GM18909 (cell line): Measurements from ENCODE around the gene PTTG1IP.

ENCODE experiments used
- ATAC-seq: cut with Tn5 transposase; IDR thresholded peaks from one replicate; pipeline ENCODE4 v1.9.1; 2021; ENCODE audit warnings: mild to moderate bottlenecking; ENCODE audit not compliant: unreplicated experiment, poor library complexity

The PTTG1IP gene

DNA sequence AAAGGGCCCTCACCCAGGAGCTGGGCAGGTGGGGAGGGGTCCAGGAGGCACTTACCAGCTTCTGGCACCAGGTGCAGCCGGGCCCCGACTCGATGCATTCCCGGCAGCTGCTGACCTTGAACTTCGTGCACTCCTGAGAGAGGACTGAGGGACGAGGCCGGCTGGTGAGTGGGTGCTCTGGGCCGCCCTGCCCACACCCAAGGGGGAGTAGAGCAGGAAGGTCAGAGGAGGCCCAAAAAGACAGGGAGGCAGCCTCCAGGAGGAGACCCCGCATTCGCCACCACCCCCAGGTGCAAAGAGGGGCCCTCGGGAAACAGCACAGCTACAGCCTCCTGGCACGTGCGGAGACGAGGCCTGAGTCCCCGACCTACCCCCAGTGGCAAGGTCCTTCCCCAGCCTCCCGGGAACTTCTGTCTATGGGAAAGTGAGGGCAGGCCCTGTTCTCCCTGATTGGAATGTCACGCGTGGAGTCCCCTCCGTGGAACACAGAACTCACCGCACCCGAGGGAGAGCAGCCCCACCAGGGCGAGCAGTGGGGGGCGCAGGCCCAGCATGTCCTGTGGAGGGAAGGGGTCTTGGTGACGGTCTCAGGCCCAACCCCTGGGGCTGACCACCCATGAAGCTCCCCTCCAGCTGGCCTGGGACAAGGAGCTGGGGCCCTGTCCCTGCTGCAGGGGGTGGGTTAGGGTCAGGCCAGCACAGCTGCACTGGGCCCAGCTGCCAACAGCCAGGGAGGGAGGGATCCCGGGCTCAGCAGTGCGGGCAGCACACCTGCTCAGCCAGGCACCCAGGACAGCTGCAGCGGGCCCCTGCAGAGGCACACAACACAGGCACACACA, 37.0 kb upstream of the PTTG1IP start:
- ATAC-seq, result no peak

DNA sequence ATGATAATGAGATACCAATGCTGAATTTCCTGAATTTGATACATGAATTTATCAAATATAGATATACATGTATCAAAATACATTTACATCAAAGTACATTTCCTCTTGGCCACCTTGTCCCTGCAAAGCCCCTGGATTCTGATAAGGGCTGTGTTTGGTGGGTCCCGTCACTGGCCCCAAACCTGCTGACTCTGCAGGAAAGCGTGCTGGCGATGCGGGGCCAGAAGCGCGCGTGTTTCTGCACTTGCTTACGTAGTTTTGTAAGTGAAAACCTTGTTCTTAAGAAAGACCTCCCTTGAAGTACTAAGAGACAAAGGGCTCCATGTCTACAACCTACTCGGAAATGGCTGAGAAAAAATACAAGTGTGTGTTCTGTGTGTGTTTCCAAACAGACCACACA, 36.2 kb upstream of the PTTG1IP start:
- no peak for ATAC-seq

DNA sequence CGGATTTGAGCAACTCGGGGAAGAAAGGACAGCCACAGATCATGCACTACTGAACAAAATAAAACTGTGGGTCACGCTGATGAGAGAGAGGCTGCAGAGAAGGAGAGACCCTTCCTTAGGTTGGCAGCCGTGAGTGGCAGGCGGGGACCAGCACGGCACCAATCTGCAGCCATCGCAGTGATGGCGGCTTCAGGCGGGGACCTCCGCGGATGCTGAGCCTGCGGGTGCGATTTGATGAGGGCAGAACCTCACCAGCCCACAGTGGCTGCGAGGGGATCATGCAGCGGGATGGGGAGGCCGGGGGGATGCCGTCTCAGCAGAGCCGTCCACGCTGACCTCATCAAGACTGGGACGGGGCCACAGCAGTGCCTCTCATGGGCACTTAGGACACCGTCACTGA, 35.4 kb upstream of the PTTG1IP start:
- ATAC-seq, result no peak

DNA sequence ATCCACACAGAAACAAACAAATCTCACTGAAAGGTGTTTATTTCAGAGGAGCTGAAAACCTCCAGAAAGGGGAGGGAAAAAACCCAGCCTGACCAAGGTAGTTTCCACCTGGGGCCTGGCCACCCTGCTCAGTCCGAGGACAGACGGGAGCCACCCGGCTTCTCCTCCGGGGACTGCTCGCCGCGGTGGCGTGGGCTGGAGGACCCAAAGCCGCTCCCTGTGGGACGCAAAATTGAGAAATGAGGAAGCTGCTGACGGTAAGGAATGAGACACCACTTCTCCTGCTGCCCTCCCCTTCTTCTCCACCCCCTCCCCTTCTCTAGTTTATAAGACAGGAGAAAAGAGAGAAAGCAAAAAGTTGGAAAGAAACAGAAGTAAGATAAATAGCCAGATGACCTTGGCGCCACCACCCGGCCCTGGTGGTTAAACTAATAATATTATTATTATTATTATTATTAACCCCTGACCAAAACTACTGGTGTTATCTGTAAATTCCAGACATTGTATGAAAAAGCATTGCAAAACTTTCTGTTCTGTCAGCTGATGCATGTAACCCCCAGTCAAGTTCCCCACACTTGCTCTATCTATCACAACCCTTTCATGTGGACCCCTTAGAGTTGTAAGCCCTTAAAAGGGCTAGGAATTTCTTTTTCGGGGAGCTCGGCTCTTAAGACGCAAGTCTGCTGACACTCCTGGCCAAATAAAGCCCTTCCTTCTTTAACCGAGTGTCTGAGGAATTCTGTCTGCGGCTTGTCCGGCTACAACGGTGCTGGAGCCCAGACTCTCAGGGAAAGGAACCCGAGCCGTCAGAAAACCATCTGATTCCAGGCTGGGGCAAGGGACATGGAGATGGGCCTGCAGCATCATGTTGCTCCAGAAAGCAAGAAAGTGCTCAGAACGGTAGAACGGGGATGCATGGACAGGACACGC, 34.7 kb upstream of the PTTG1IP start:
- no peak for ATAC-seq

DNA sequence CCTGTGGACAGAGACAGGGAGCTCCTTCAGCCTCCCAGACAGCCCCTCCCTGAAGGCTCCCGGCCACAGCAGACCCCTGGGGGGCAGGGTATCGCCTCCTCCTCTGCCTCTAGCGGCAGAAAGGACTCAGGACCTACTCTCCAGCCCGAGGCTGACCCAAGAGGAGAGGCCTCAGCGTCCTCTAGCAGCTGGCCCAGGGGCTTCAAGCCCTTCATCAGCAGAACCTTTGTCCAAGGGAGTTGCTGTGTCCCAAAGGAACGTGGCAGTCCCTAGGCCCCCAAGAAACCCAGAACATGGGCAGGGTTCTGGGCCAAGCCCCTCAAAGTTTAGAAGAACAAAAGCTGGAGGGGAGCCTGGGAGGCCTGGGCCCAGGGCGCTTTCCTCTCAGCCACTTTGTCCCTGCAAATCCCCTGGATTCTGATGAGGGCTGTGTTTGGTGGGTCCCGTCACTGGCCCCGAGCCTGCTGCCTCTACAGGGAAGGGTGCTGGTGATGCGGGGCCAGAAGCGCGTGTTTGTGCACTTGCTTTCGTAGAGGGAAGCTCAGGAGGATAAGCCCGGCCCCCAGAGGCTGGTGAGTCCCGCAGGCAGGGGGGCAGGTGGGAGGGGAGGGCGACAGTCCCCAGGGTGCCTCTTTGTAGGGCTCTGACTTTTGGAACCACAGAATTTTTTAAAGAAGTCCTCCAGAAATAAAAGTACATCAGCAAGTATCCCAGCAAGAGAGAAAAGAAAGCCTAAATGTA, 33.9 kb upstream of the PTTG1IP start:
- ATAC-seq, result no peak

DNA sequence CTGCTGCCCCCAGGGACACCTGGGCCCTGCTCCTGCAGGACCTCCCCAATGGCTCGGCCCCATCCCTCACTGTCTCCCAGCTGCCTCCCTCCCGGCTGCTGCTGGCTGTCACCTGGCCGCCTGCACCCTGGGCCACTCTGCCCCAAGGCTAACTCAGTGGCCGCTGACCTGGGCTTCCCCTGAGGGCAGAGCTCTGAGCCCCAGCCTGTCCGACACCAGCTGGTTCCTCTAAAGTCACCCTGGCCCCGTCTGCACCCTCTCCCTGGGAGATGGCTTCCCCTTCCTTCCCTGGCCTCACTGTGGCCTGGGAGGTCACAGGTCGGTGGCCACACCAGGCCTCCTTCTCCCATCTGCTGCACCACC, 32.2 kb upstream of the PTTG1IP start:
- ATAC-seq, result no peak

DNA sequence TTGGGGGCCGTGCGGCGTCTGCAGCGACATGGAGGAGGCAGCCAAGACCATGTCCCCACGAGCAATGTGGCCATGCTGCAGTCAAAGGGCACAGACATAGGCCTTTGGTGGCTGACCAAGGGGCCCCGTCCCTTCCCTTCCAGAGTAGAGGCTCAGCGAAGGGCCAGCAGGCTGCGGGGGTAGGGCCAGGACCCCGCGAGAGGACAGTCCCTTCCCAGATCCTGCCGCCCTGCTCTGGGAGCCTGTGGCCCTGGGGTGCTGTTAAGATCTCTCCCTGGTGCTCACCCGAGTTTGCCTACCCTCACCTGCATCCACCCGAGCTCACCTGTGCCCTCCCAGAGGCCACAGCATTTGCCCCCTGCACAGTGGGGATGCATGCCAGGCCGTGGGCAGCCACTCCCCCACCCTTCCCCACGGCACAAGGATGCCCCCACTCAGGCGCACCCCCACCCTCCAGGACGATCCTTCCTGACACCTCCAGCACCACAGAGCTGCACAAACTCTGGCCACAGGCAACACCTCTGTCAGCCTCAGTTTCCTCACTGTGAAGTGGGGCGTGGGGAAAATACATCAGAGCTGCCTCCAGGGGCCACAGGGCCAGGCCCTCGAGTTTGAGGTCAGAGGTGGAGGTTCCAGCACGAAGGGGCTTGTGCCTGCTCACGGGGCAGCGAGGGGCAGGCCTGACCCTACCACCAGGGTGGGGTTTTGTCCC, 31.7 kb upstream of the PTTG1IP start:
- ATAC-seq, result no peak

DNA sequence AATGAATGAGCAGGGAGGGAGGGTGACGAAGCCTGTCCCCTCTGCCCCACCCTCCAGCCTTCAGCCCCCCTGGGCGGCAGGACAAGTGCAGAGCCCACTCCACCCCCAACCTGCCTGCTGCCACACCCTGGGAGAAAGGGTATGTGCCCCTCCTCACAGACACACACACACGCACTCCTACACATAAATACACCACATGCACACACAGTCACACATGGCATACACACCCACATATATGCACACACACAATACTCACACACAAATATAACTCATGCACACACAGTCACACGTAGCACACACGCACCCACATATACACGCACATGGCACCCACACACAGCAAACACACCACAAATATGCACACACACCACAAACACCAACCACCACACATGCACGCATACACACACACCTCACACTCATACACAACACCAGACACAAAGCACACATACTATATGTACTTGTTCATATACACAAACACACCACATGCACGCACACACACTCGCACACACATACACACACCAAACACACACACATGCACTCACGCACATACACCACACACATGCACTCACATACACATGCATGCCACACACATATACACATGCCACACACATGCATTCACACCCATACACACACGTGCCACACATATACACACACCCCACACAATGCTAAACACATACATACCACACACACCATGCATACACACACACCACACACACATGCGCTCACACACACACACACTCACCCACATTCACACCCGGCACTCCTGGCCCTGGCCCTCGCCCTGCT, 30.8 kb upstream of the PTTG1IP start:
- no peak for ATAC-seq

DNA sequence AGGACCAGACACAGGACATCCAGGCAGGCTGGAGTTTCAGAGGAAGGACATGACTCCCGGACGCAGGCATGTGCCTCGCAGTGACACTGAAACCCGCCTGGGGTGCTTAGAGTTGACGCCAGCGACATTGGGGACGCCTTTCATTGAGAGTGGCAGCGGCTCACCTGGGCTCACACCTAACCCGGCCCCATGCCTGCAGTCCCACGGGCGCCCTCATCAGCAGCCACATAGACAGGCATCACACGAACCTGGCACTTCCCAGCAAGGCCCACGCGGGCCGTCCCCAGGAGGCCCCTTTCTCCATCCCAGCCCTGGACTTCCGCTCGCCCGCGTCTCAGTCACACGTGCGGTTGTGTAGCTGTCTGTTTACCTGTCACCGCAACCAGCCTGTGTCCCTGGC, 30.2 kb upstream of the PTTG1IP start:
- ATAC-seq, result no peak

DNA sequence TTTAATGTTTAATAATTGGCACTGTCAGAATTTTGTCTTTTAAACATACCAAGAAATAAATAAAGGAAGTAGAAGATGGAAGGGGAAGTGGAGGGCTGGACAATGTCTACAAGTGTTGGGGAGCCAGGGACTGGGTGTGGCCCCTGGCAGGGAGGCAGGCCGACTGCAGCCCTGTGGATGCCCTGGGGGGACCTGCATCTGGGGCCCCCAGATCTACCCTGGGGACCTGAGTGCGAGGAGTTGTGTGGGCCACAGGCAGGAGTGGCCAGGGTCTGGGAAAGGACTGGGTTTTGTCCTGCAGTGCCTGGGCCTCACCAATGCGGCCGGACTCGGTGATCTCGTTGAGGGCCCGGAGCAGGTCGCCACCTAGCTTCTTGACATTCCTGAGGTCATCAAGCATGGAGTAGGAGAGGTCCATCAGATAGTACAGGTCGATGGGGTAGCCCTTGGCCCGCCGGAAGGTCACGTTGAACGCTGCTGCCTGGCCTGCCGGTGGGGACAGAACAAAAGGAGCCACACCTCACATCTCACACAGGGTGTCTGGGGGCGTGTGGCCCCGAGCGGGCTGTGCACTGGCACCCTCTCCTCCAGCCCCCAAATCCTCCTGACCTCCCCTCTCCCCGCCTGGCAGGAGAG, 29.7 kb upstream of the PTTG1IP start:
- no peak for ATAC-seq

DNA sequence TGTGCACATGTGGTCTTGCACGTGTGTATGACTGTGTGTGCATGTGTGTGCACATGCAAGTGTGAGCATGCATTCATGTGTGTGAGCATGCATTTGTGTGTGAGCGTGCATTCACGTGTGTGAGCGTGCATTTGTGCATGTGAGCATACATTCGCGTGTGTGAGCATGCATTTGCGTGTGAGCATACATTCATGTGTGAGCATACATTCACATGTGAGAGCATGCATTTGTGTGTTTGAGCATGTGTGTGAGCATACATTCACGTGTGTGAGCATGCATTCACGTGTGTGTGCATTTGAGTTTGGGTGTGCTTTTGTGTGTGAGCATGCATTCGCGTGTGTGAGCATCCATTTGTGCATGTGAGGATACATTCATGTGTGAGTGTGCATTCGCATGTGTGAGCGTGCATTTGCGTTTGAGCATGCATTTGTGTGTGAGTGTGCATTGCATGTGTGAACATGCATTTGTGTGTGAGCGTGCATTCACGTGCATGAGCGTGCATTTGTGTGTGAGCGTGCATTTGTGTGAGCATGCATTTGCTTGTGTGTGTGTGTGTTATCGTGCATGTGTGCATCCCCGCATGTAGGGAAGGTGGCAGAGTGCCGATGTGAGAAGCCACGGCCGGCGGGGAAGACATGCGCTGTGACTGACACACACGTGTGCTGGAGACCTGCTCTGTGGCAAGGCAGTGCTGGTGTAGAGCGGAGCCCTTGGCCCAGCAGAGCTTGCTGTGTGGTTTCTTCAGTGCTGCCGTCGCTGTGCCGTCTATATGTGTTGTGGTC, 29.0 kb upstream of the PTTG1IP start:
- ATAC-seq, result no peak

DNA sequence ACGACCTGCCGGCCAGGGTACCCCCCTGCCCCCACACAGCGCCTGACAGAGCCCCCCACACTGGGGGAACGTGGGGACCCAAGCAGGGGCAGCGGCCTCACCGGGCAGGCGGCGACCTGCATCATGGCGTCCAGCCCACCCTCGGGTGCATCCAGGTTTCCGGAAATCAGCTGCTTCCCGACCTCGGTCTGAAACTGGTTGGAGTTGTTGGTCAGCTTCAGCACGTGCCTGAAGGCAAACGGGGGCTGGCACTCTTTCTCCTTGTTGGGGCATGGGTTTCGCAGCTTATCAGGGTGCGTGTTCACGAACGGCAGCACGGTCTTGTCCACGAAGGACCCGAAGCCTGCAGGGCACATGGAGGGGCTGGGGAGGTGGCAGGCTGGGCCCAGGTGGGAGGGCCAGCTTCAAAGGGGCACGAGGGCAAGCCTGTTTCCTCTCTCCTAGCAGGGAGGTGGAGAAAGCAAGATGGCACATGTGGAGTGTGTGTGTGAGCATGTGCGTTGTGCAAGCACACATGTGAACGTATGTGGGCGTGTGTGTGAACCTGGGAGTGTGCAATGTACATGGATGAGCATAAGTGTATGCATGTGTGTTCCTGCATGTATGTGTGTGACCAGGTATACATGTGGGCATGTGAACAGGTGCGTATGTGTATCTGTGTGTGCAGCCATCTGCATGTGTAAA, 28.0 kb upstream of the PTTG1IP start:
- ATAC-seq, result no peak

DNA sequence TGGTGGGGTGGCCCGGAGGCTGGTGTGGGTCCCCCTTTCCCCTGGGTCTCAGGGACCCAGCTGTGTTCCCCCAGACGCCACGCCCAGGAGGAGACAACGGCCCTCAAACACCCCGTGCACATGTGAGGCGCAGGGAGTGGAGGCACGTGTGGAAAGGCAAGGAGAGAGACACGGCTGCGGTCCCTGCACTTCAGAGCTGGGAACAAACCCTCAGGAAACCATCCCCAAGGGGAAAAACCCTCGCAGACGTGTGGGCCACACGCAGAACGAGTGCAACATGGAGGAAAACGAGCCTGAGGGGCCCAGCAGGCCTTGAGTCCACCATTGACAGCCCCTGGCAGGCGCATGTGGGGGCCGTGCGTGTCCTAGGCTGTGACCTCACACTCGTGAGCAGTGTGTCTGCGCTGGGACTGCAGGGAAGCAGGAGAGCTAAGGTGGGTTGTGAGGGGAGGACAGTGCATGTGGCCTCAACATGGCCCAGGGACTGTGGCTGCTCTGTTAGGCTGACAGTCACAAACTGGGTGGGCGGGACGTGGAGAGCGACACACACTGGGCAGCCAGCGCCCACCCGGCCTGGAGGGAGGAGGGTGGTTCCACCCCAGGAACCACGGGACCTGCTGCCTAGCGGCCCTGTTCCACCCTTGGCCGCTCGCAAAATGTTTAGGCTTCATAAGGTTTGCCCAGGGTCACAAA, 27.2 kb upstream of the PTTG1IP start:
- no peak for ATAC-seq

DNA sequence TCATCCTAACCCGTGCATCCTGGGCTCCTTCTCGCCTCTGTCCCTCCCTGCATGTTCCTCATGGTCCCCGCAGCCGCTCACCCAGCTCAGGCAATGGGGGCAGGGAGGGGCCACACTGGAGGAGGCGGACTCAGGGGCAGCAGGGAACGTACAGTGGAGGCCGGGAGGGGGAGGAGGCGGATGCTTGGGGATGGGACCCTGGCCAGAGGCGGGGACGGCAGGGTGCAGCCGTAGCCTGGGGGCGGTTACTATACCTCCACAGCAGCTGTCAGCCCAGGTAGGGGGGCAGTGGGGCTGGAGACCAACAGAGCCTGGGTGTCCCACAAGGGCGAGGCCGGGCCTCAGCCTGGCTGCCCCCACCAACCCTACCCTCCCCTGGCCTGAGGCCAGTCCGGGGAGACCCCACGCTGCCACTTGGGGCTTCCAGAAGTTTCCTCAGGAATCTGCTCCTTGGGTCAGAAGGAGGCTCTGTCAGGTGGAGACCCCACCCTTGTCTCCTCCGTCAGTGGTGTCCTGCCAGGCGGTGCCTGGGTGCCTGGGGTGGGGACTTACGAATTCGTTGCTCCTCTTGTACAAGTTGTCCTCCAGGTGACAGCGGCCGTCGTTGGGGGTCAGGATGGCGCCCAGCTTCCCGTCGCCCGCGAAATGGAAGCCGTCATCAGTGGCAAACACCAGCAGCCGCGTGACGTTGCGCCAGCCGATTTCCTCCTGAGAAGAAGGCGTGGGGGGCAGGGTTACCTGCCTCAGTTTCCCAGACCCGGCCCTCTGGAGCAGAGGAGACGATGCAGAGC, 26.5 kb upstream of the PTTG1IP start:
- no peak for ATAC-seq

DNA sequence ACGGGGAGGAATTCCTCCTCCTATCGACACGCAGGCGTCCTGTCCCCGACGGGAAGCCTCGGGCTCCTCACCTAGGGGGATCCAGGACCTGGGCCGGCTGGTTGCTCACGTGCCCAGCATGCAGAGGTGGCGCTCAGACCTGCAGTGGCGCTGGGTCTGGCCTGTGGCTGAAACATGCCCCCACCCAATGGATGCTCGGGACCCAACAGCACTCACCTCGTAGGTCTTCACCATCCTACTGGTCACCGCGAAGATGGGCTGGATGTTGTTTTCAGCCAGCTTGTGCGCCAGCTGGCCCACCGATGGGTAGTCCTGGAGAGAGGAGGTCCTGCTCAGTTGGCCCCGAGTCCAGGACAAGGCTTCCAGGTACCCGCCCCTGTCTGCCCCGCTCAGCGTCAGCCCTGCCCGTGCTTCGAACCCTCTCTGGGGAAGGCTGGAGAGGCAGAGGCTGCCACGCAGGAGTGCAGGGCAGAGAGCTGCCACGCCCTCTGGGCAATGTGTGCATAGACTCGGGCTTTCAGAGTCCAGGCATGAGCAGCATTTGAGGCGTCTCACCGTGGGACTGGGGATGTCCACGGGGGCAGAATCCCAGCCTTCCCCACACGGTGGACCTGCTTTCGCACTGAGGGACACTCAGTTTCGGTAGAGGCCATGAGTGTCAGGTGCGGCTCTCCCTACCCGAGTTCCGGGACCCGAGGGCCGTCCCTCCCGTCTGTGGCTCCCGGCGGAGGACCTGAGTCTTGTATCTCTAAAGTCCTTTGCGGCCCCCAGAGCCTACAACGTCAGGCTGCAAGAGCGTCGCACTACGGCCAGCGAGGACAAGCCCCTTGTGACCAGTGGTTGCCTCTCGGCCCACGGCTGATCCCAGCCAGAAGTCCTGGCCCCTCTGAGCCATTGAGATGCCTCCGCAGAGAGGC, 25.6 kb upstream of the PTTG1IP start:
- no peak for ATAC-seq
